ENCODE results near the gene SCYGR6. TPM values are rescaled to one million over a fixed set of nuclear protein-coding genes. Genes with fewer than 3 reads are reported as not detected.

Gene SCYGR6
- polyA plus RNA-seq, 3 donors, result not detected

GRCh38 chr2:227765788-227766372 is 41.3 kb upstream of the SCYGR6 start:
- Histone ChIP-seq H3K4me3 (replicated peaks in 1 of 3; ENCODE audit: low read depth in 2 of 3, low read length in 3 of 3) (no peak overlapping the region), H2AFZ (ENCODE audit: insufficient read depth, low read depth, low read length, poor library complexity, severe bottlenecking) (no peak overlapping the region), H3K4me2 (replicated peaks; ENCODE audit: extremely low read depth, low read length, poor library complexity, severe bottlenecking) (no peak overlapping the region), H3K9me3 (replicated peaks in 1 of 2; ENCODE audit: control insufficient read depth in 1 of 2, insufficient read depth in 1 of 2, low read length in 2 of 2) (no peaks in the 10 kb centered on the region), H3K27ac (ENCODE audit: low read depth in 1 of 2, low read length in 2 of 2) (no peak overlapping the region), H3K27me3 (ENCODE audit: control insufficient read depth in 2 of 2, insufficient read depth in 2 of 2, low read length in 2 of 2) (no peaks in the 10 kb centered on the region), H3K36me3 (replicated peaks in 1 of 2; ENCODE audit: control insufficient read depth in 1 of 2, insufficient read depth in 2 of 2, low read length in 2 of 2) (no peaks in the 10 kb centered on the region), H4K20me1 (ENCODE audit: insufficient read depth, low read length) (no peaks in the 10 kb centered on the region), H3K79me2 (ENCODE audit: insufficient read depth, low read length) (no peaks in the 10 kb centered on the region), H3K9ac (ENCODE audit: insufficient read depth, low read length, poor library complexity, severe bottlenecking) (no peak overlapping the region), H3K4me1 (ENCODE audit: control insufficient read depth in 1 of 2, insufficient read depth in 2 of 2, low read length in 2 of 2) (no peaks in the 10 kb centered on the region)
- no peak for DNase-seq
- H3K36me3 Mint-ChIP-seq, result no peaks in the 10 kb centered on the region
- peak overlapping the region in 1 of 2 donors; percentile 36 for H3K4me3 Mint-ChIP-seq
- H3K4me1 Mint-ChIP-seq, result peaks cover 4% of the 10 kb centered on the region
- TF ChIP-seq CTCF (IDR thresholded peaks at IDR 0.05), result no peak
- H3K27me3 Mint-ChIP-seq (ENCODE audit: low read depth in 3 of 3), result peaks cover 3 to 6% (median 4%) of the 10 kb centered on the region in 3 donors
- no CpG with 5 or more reads among the region's 4 CpGs for WGBS (ENCODE audit: insufficient coverage)
- peak overlapping the region in 1 of 7 donors; percentile 21 for H3K27ac Mint-ChIP-seq
- intact Hi-C loops (cut with micrococcal nuclease), result loop anchor here in 1 of 2 donors (5.0 to 10.0 kb wide), 2 partner anchors 529 to 641 kb away; no protein-coding TSS in a partner anchor
- H3K9me3 Mint-ChIP-seq, result peaks cover 0 to 3% (median 0%) of the 10 kb centered on the region in 7 donors

- H2AFZ ChIP-seq (ENCODE audit: insufficient read depth, low read depth, low read length, poor library complexity, severe bottlenecking), result no peak overlapping the region
- no peaks in the 10 kb centered on the region for H3K36me3 Mint-ChIP-seq
These were observed 37.4 kb upstream of the SCYGR6 start for GRCh38 chr2:227761740-227762476.

More at GRCh38 chr2:227761740-227762476, 37.4 kb upstream of the SCYGR6 start:
- Histone ChIP-seq H3K4me1 (ENCODE audit: control insufficient read depth in 1 of 2, insufficient read depth in 2 of 2, low read length in 2 of 2) (no peaks in the 10 kb centered on the region), H3K36me3 (replicated peaks in 1 of 2; ENCODE audit: control insufficient read depth in 1 of 2, insufficient read depth in 2 of 2, low read length in 2 of 2) (no peaks in the 10 kb centered on the region), H4K20me1 (ENCODE audit: insufficient read depth, low read length) (no peaks in the 10 kb centered on the region), H3K9ac (ENCODE audit: insufficient read depth, low read length, poor library complexity, severe bottlenecking) (no peak overlapping the region), H3K79me2 (ENCODE audit: insufficient read depth, low read length) (no peaks in the 10 kb centered on the region), H3K4me2 (replicated peaks; ENCODE audit: extremely low read depth, low read length, poor library complexity, severe bottlenecking) (no peak overlapping the region), H3K27ac (ENCODE audit: low read depth in 1 of 2, low read length in 2 of 2) (no peak overlapping the region), H3K9me3 (replicated peaks in 1 of 2; ENCODE audit: control insufficient read depth in 1 of 2, insufficient read depth in 1 of 2, low read length in 2 of 2) (no peaks in the 10 kb centered on the region), H3K4me3 (replicated peaks in 1 of 3; ENCODE audit: low read depth in 2 of 3, low read length in 3 of 3) (no peak overlapping the region), H3K27me3 (ENCODE audit: control insufficient read depth in 2 of 2, insufficient read depth in 2 of 2, low read length in 2 of 2) (no peaks in the 10 kb centered on the region)
- intact Hi-C loops (cut with micrococcal nuclease), result loop anchor here in 1 of 2 donors (10.0 kb wide), 1 partner anchor 637 kb away; no protein-coding TSS in a partner anchor
- Mint-ChIP-seq H3K27ac (peak overlapping the region in 1 of 7 donors; percentile 0), H3K4me3 (no peak overlapping the region), H3K4me1 (peaks cover 5% of the 10 kb centered on the region), H3K27me3 (ENCODE audit: low read depth in 3 of 3) (peaks cover 3 to 8% (median 4%) of the 10 kb centered on the region in 3 donors), H3K9me3 (peaks cover 0 to 7% (median 0%) of the 10 kb centered on the region in 7 donors)
- 93% methylated on average over 2 of the region's 6 CpGs for WGBS (ENCODE audit: insufficient coverage)
- no peak for DNase-seq
- no peak for TF ChIP-seq CTCF (IDR thresholded peaks at IDR 0.05)
